CD4-positive, alpha-beta T cell treated with Interleukin-6 at 100 ng/mL for 8 hours (primary cell): ENCODE measurements around the gene S1PR4.

Experiments used
- DNase-seq: peaks from one replicate; pipeline ENCODE4 v3.0.0-alpha.2; 2020; ENCODE audit warnings: mixed read lengths, low spot score

The S1PR4 gene

DNA sequence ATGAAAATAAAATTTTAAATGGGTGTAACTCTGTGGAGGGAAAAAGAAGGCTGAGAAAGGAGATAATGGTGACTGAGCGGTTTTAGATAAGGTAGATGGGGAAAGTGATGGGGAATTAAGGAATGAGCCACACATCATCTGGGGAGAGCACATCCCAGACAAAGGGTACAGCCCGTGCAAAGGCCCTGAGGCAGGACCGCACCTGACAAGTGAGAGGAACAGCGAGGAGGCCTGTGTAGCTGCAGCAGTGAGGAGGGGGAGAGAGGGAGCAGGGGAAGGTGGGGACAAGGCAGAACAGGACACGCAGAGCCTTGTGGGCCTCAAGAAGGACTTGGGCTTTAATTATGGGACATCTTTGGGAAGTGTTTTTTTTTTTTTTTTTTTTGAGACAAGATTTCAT is 44.1 kb downstream of the S1PR4 start:
- DNase-seq: no peak

DNA sequence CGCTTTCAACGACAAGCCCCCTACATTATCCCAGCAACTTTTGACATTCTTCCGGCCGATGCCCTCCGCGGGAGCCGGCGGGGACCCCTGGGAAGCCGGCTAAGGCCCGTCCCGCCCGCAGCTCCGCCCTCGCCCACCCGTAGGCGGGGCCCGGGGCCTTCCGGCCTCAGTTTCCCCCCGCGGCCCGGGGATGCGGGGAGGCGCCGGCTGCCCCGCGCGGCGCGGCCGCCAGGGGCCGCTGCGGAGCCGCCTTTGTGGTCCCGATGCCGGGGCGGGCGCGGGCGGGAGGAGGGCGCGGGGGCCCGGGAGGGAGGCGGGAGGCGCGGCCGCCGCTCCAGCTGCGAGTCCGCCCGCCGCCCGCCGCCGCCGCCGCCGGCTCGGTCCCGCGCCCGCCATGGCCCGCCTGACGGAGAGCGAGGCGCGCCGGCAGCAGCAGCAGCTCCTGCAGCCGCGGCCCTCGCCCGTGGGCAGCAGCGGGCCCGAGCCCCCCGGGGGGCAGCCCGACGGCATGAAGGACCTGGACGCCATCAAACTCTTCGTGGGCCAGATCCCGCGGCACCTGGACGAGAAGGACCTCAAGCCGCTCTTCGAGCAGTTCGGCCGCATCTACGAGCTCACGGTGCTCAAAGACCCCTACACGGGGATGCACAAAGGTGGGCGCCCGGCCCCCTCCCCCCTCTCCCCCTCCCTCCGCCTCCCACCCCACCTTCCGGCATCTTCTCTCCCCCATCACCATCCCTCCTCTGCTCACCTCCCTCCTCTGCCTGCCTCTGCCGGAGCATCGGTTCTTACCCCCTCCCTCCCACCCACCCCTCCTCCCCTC is 46.0 kb downstream of the S1PR4 start, which contains the start of gene CELF5:
Gene CELF5, plus strand, starts transcription at position 316 of the 823 bp plus-strand sequence. Its CDS starts 79 bp downstream, at position 395.
- DNase-seq: peak; percentile 46

DNA sequence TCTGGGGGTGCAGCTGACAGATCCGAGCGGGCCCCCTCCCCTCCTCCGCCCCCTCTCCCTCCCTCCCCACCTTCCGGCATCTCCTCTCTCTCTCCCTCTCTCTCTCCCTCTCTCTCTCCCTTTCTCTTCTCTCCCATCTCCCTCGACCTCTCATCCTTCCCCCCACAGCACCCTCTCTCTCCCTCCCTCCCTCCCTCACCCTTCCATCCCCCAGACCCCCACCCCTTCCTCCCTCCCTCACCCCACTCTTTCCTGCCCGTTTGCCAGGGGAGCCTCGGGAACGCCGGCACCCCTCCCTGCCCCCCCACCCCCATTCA is 46.6 kb downstream of the S1PR4 start:
- no peak for DNase-seq

DNA sequence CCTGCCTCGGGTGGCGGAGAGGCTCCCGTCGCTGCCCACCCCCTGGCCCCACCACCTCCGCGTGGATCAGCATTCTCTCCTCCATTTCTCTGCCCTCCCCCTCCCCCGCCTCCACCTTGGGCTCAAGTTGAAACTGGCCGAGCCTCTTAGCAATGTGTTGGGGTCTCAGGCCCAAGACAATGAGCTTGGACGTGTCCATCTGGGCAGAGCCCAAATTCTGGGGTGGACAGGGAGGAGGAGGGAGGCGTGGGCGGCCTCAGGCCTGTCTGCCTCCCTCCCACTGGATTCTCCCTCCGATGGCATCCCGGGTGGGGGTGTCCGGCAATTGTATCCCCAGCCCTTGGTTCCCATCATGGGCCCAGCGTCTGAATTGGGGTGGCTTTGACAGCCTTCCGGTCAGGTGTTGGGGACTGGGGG is 47.1 kb downstream of the S1PR4 start:
- DNase-seq: no peak

DNA sequence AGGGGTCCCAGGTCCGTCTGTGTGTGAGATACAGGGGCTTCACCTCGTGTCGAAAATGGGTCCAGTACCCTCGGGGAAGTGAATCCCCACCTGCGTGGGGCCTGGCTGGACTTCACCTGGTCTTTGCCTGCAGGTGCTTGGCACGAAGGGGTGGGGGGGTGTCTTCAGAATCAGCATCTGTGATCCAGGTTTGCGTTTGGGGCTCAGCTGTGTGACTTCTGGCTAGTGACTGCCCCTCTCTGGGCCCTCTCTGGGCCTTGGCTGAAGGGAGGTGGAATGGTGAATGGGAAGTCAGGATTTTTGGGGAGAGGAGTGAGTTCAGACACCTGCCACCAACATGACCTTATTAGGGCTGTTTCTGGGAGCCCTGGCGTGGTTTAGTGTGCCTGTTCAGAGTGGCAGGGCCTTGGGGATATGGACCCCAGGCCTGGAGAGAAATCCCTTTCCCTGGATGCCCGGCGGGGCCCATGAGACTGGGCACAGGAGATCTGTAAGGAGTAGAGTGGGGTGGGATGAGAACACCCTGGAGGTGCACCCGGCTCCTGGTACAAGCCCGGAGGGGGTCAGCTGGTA is 48.6 kb downstream of the S1PR4 start:
- DNase-seq: no peak

DNA sequence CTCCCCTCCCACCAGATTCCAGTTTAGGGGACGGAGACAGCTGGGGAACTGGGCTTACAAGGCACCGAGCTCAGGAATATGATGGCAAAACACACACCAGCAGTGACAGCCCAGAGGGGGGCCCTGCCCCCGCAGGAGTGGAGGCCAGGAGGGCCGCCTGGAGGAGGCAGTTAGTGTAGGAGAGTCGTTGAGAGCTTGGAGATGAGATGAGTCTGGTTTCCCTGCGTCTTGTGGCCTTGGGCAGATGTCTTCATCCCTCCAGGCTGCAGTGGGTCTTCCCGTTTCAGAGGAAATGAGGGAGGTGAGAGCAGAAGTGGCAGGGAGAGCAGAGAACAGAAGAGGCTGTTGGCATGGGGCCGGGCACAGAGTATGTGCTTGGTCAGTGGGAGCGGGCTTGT is 50.8 kb downstream of the S1PR4 start:
- no peak for DNase-seq
